Naive thymus-derived CD4-positive, alpha-beta T cell (primary cell): ENCODE results near the gene CA4. TPM values are rescaled to one million over a fixed set of nuclear protein-coding genes. Genes with fewer than 3 reads are reported as not detected.
A peak's percentile ranks its signal among the peaks of the same experiment; 100 is the strongest.
"Not testable (repeated sequence)": the region's sequence is repeated elsewhere in the genome, so short reads cannot be mapped to it uniquely, and the experiment has no call there.

Source experiments
- ATAC-seq: fragments of 150-1000 bp; cut with Tn5 transposase; 2 replicates; pipeline ENCODE4 v1.10.0; 2021; ENCODE audit warnings: mild to moderate bottlenecking, moderate library complexity
- CTCF ChIA-PET: fragments of 350-600 bp; sonication (Branson Sonifier 250); formaldehyde crosslinking; loops from one replicate; lab custom pipeline; 2021; ENCODE audit warnings: antibody characterized with exemption; lab: Charles Lee
- POLR2A ChIA-PET: fragments of 350-600 bp; sonication (Branson Sonifier 250); formaldehyde crosslinking; loops from one replicate; lab custom pipeline; 2021; ENCODE audit warnings: antibody characterized with exemption, inconsistent platforms; lab: Charles Lee
- DNase-seq, 9 donors: peaks; one replicate each; pipeline versions ENCODE4 v3.0.0 to v3.0.0-alpha.2; 2020 to 2022; ENCODE audit warnings: mixed read lengths in 1 of 9
- H3K27ac ChIP-seq: one replicate; pipeline ENCODE4 v1.7.0; 2013; ENCODE audit warnings: mild to moderate bottlenecking, low read depth, low read length, moderate library complexity
- H3K27me3 ChIP-seq, 2 donors: one replicate each; pipeline ENCODE4 v1.7.0; 2013; ENCODE audit warnings: low read length in 2 of 2, mild to moderate bottlenecking in 2 of 2, moderate library complexity in 2 of 2; ENCODE audit not compliant: control insufficient read depth in 2 of 2, insufficient read depth in 2 of 2
- H3K36me3 ChIP-seq, 3 experiments: 1 replicate in 2 of 3; 2 replicates in 1 of 3; pipeline ENCODE4 v1.7.0; 2013; ENCODE audit warnings: low read length in 3 of 3, mild to moderate bottlenecking in 3 of 3, moderate library complexity in 1 of 3; ENCODE audit not compliant: insufficient read depth in 3 of 3, control insufficient read depth in 2 of 3
- H3K4me1 ChIP-seq, 2 donors: one replicate each; pipeline ENCODE4 v1.7.0; 2013; ENCODE audit warnings: low read length in 2 of 2, mild to moderate bottlenecking in 2 of 2, moderate library complexity in 1 of 2; ENCODE audit not compliant: control insufficient read depth in 2 of 2, insufficient read depth in 2 of 2
- H3K4me3 ChIP-seq: 2 replicates; pipeline ENCODE4 v1.7.0; 2013; ENCODE audit warnings: mild to moderate bottlenecking, low read length
- H3K9me3 ChIP-seq, 3 experiments: 1 replicate in 2 of 3; 2 replicates in 1 of 3; pipeline ENCODE4 v1.7.0; 2013; ENCODE audit warnings: low read length in 3 of 3; ENCODE audit not compliant: control insufficient read depth in 2 of 3
- H3K27ac Mint-ChIP-seq, 9 donors: one replicate each; pipeline ENCODE4 v1.8.0; 2020 to 2022; ENCODE audit warnings: mixed read lengths in 9 of 9, mild to moderate bottlenecking in 8 of 9, moderate library complexity in 5 of 9, inconsistent platforms in 2 of 9
- H3K27me3 Mint-ChIP-seq, 5 donors: one replicate each; pipeline ENCODE4 v1.8.0; 2021 to 2022; ENCODE audit warnings: mixed read lengths in 5 of 5, mild to moderate bottlenecking in 1 of 5
- H3K36me3 Mint-ChIP-seq, 5 donors: one replicate each; pipeline ENCODE4 v1.8.0; 2020 to 2022; ENCODE audit warnings: mixed read lengths in 5 of 5, mild to moderate bottlenecking in 3 of 5, inconsistent platforms in 1 of 5
- H3K4me1 Mint-ChIP-seq, 7 donors: one replicate each; pipeline ENCODE4 v1.8.0; 2020 to 2022; ENCODE audit warnings: mixed read lengths in 7 of 7, mild to moderate bottlenecking in 3 of 7, inconsistent platforms in 1 of 7
- H3K4me3 Mint-ChIP-seq, 10 donors: one replicate each; pipeline ENCODE4 v1.8.0; 2020 to 2022; ENCODE audit warnings: mild to moderate bottlenecking in 10 of 10, mixed read lengths in 10 of 10, moderate library complexity in 6 of 10, inconsistent platforms in 2 of 10
- H3K9me3 Mint-ChIP-seq, 11 donors: one replicate each; pipeline ENCODE4 v1.8.0; 2020 to 2022; ENCODE audit warnings: mixed read lengths in 11 of 11, mild to moderate bottlenecking in 4 of 11, inconsistent platforms in 1 of 11, moderate library complexity in 1 of 11
- intact Hi-C, 2 donors: fragments of 100-400 bp; cut with micrococcal nuclease; formaldehyde crosslinking; loops; one replicate each; pipeline ENCODE4 v1.15.1; 2023
- polyA plus RNA-seq, 2 donors: library from polyadenylated mRNA; unstranded; fragments of 300-500 nt; fragmentation: Illumina TruSeq; gene quantifications; one replicate each; pipeline ENCODE4 v1.2.3, GENCODE V29; 2021
- total RNA-seq, 6 experiments: library from RNA in 5 of 6; stranded (reverse) in 5 of 6; gene quantifications; 1 replicate in 5 of 6; 2 replicates in 1 of 6; pipeline ENCODE4 v1.2.3 and lab custom pipeline; 2021 to 2026

The CA4 gene
- total and polyA plus RNA-seq, 7 experiments from 2014 or later: not detected

DNA sequence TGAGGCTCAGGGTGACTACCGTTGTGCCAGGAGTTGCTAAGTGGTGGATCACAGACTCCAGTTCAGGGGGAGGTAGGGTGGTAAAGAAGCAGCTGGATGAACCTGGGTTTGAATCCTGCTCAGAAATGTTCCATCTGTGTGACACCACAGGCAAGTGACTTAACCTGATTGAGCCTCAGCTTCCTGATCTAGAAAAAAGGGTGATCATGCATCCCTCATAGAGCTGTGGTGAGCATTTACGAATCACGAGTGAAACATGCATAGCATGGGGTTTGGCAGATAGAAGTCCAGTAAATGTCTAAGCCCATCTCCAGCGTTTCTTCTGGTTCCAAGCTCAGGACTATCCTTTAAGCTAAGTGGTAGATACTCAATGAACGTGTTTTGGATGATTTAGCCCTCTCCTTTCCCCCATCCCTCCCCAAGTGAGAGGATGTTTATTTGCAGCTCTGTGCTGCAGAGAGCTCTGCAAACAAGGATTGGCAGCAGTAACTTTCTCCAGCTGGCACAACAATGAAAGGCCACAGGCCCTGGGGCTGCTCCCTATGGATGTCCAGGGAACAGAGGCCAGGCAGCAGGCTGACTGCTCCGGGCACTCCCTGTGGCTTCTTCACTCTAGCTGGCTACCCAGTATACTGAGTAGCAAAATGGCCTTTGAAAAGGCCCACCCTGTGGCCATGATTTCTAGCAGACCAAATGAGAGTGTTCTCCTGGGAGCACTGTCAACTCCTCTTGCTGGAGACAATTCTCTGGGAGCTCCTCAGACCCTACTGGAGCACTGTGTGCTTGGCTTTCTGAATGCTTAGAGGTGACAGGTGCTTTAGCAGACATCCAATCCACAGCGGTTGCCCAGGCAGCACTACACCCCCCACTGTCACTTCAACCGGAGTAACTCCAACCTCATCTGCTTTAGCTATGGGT, 21.3 kb downstream of the CA4 start:
- peaks cover 0 to 1% (median 0%) of the 10 kb centered on the region in 11 donors for H3K9me3 Mint-ChIP-seq
- no peak for ATAC-seq
- H3K36me3 Mint-ChIP-seq: peaks cover 0 to 2% (median 0%) of the 10 kb centered on the region in 5 donors

DNA sequence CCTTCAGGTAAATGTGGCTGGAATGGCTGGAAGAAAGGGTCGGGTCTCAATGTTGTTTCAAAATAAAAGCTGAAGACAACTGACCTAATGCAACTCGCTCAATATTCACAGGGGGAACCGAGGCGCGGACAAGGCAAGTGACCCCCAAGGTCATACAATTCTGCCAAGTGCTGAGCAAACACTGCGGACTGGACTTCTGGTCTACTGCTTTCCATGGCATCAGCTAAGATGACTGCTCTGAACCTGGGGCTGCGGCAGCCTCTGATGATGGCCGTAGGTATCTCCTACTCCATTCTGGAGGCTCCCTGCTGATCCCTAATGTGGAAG, 21.9 kb downstream of the CA4 start:
- Mint-ChIP-seq H3K4me3 (no peak overlapping the region), H3K4me1 (peaks cover 7 to 21% (median 13%) of the 10 kb centered on the region in 7 donors)

More for the DNA sequence above, 21.3 kb downstream of the CA4 start:
- H3K4me1 Mint-ChIP-seq: peaks cover 7 to 24% (median 13%) of the 10 kb centered on the region in 7 donors
- intact Hi-C loops: loop anchor here in 1 of 2 donors (2.0 kb wide), 1 partner anchor 28 kb away; no protein-coding TSS in a partner anchor
- peak overlapping the region in 8 of 9 donors; percentile 14 to 90 (median 66) for H3K27ac Mint-ChIP-seq
- CTCF ChIA-PET: no interaction called here
- H3K4me3 ChIP-seq: no peak overlapping the region
- H3K4me1 ChIP-seq: peaks cover 5 to 13% of the 10 kb centered on the region in 2 donors
- no peaks in the 10 kb centered on the region for H3K27me3 ChIP-seq
- peak overlapping the region in 1 of 10 donors; percentile 16 for H3K4me3 Mint-ChIP-seq
- no peaks in the 10 kb centered on the region for H3K9me3 ChIP-seq
- no peak for DNase-seq
- no peaks in the 10 kb centered on the region for H3K27me3 Mint-ChIP-seq
- POLR2A ChIA-PET: interaction anchor here (0.6 kb wide), 1 partner anchor 39 kb away, joined by 5 read pairs; no protein-coding TSS in a partner anchor
- H3K27ac ChIP-seq: no peak overlapping the region
- H3K36me3 ChIP-seq: no peaks in the 10 kb centered on the region

DNA sequence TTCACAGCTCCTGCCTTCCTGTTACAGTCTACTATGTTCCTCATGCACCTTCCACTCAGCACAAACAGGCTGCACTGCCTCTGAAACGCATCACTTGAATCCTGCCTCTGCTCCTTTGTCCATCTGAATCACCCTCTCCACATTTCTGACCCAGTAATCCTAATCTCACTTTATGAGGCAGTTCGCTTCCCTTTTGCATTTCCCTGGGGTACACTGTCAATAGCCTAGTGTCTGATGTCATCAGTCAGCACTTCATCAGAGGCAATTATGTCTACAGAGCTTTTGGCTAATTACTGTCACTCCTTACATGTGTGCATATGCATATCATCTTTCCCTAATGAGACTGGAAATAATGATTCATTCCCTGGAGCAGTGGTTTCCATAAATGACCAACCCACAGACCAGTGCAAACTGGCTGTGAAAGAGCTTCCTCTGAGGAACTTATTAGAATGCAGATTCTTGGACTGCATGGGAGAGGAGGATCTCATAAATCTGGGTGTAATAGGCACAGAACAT, 23.6 kb downstream of the CA4 start:
- Histone ChIP-seq H3K36me3 (peaks cover 0 to 2% (median 0%) of the 10 kb centered on the region in 3 experiments), H3K4me3 (no peak overlapping the region), H3K27ac (no peak overlapping the region), H3K4me1 (peaks cover 5 to 13% of the 10 kb centered on the region in 2 donors), H3K9me3 (no peaks in the 10 kb centered on the region), H3K27me3 (no peaks in the 10 kb centered on the region)
- Mint-ChIP-seq H3K36me3 (peaks cover 0 to 7% (median 4%) of the 10 kb centered on the region in 5 donors), H3K27ac (peak overlapping the region in 2 of 9 donors; percentile 2 to 36), H3K4me1 (peaks cover 6 to 20% (median 13%) of the 10 kb centered on the region in 7 donors), H3K4me3 (no peak overlapping the region), H3K9me3 (peaks cover 0 to 1% (median 0%) of the 10 kb centered on the region in 11 donors), H3K27me3 (no peaks in the 10 kb centered on the region)
- ATAC-seq (no peak), DNase-seq (no peak)
- POLR2A ChIA-PET: no interaction called here
- intact Hi-C loops: no loop called here
- CTCF ChIA-PET: no interaction called here

More for the DNA sequence above, 21.9 kb downstream of the CA4 start:
- CTCF ChIA-PET: no interaction called here
- Histone ChIP-seq H3K27ac (no peak overlapping the region), H3K4me3 (no peak overlapping the region), H3K9me3 (no peaks in the 10 kb centered on the region), H3K36me3 (no peaks in the 10 kb centered on the region), H3K4me1 (peaks cover 5 to 13% of the 10 kb centered on the region in 2 donors), H3K27me3 (no peaks in the 10 kb centered on the region)
- Mint-ChIP-seq H3K36me3 (peaks cover 0 to 5% (median 4%) of the 10 kb centered on the region in 5 donors), H3K27me3 (no peaks in the 10 kb centered on the region), H3K27ac (no peak overlapping the region), H3K9me3 (peaks cover 0 to 1% (median 0%) of the 10 kb centered on the region in 11 donors)
- POLR2A ChIA-PET: no interaction called here
- intact Hi-C loops: loop anchor here in 1 of 2 donors (2.0 kb wide), 1 partner anchor 29 kb away; no protein-coding TSS in a partner anchor
- ATAC-seq (no peak), DNase-seq (no peak)

DNA sequence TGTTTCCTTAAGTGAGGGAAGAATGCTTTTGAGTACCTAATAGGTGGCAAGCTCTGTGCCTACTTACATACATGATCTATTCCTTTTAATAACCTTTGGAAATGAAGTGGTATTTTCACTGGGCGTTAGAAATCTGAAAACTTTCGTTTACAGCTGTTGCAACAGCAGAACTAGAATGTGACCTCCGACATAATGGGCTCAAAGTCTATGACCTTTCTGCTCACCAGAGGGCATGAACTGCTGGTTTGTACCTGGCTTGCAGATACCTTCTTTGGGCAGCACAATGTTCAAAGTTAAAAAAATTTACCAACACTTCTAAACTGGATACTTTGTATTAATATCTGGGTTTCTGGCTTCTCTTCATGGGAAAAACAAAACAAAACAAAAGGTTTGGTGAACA, 24.3 kb downstream of the CA4 start:
- ChIA-PET CTCF (no interaction called here), POLR2A (no interaction called here)
- no peak for DNase-seq
- Mint-ChIP-seq H3K27ac (peak overlapping the region in 2 of 9 donors; percentile 17 to 39), H3K4me1 (peaks cover 6 to 20% (median 13%) of the 10 kb centered on the region in 7 donors), H3K9me3 (peaks cover 0 to 1% (median 0%) of the 10 kb centered on the region in 11 donors), H3K4me3 (no peak overlapping the region), H3K27me3 (no peaks in the 10 kb centered on the region), H3K36me3 (peaks cover 0 to 14% (median 4%) of the 10 kb centered on the region in 5 donors)
- no peaks in the 10 kb centered on the region for H3K27me3 ChIP-seq
- H3K4me3 ChIP-seq: no peak overlapping the region
- H3K4me1 ChIP-seq: peaks cover 5 to 13% of the 10 kb centered on the region in 2 donors
- ATAC-seq: no peak
- H3K9me3 ChIP-seq: no peaks in the 10 kb centered on the region
- peaks cover 0 to 5% (median 0%) of the 10 kb centered on the region in 3 experiments for H3K36me3 ChIP-seq
- no peak overlapping the region for H3K27ac ChIP-seq
- intact Hi-C loops: no loop called here

DNA sequence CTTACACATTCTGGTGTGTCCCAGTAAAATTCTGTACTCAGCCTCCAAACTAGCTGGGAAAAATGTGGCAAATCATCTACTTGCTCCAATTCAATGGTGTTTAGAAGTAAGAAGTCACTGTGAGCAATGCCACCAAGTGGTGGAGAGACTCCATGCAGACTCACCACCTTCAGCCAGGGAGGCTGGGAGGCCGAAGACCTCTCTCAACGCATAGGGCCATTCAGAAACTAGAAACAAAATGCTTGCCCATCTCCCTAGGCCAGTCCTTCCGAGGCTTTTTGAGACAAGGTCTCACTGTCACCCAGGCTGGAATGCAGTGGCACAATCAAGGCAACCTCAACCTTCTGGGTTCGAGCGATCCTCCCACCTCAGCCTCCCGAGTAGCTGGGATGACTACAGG, 25.0 kb downstream of the CA4 start:
- CTCF ChIA-PET: not testable (repeated sequence)

DNA sequence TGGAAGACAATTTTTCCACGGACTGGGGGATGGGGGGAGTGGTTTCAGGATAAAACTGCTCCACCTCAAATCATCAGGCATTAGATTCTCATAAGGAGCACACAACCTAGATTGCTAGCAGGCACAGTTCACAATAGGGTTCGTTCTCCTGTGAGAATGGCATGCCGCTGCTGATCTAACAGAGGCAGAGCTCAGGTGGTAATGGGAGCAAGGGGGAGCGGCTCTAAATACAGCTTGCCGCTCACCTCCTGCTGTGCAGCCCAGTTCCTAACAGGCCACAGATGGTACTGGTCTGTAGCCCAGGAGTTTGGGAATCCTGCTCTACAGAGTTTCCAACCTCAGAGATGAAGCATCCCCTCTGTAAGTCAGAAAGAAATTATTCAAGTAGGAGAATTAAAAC, 27.0 kb downstream of the CA4 start:
- H3K27ac Mint-ChIP-seq, H3K27me3 ChIP-seq, H3K4me3 ChIP-seq, H3K9me3 ChIP-seq, H3K4me1 Mint-ChIP-seq, H3K27ac ChIP-seq, ATAC-seq, CTCF ChIA-PET, POLR2A ChIA-PET, DNase-seq, H3K9me3 Mint-ChIP-seq, H3K4me3 Mint-ChIP-seq, intact Hi-C loops, H3K27me3 Mint-ChIP-seq, H3K4me1 ChIP-seq: not testable (repeated sequence)
- peaks cover 4 to 34% (median 7%) of the 10 kb centered on the region in 5 donors for H3K36me3 Mint-ChIP-seq
- peaks cover 0 to 18% (median 0%) of the 10 kb centered on the region in 3 experiments for H3K36me3 ChIP-seq

More for the DNA sequence above, 25.0 kb downstream of the CA4 start:
- H3K4me3 ChIP-seq, H3K27me3 Mint-ChIP-seq, intact Hi-C loops, ATAC-seq, H3K9me3 ChIP-seq, H3K9me3 Mint-ChIP-seq, POLR2A ChIA-PET, H3K4me3 Mint-ChIP-seq, H3K27me3 ChIP-seq, H3K27ac ChIP-seq, H3K36me3 ChIP-seq, DNase-seq: not testable (repeated sequence)
- H3K36me3 Mint-ChIP-seq: peaks cover 0 to 16% (median 4%) of the 10 kb centered on the region in 5 donors
- H3K27ac Mint-ChIP-seq: peak overlapping the region in 1 of 9 donors; percentile 17
- H3K4me1 ChIP-seq: peaks cover 5 to 12% of the 10 kb centered on the region in 2 donors
- H3K4me1 Mint-ChIP-seq: peaks cover 6 to 19% (median 13%) of the 10 kb centered on the region in 7 donors
